NOMO-1 (cell line): ENCODE measurements around the gene ZNF232.
"Not testable (repeated sequence)": the region's sequence is repeated elsewhere in the genome, so short reads cannot be mapped to it uniquely, and the experiment has no call there.

ENCODE experiments used
- DNase-seq, 2 experiments: peaks; one replicate each; lab custom pipeline; 2025; ENCODE audit not compliant: unreplicated experiment in 2 of 2; lab: John Stamatoyannopoulos, UW

Gene ZNF232

GRCh38 chr17:5130261-5130660, 18.6 kb upstream of the ZNF232 start:
- DNase-seq, result not testable (repeated sequence)

- not testable (repeated sequence) for DNase-seq
Observed at GRCh38 chr17:5129770-5130169, 18.1 kb upstream of the ZNF232 start.

GRCh38 chr17:5128905-5129535, 17.3 kb upstream of the ZNF232 start:
- DNase-seq, result no peak

- DNase-seq, result not testable (repeated sequence)
Observed at GRCh38 chr17:5128387-5128786, 16.7 kb upstream of the ZNF232 start.

- DNase-seq, result no peak
Observed at GRCh38 chr17:5127910-5128309, 16.2 kb upstream of the ZNF232 start.

- DNase-seq, result no peak
Observed at GRCh38 chr17:5126719-5127488, 15.2 kb upstream of the ZNF232 start.

GRCh38 chr17:5124896-5125295, 13.2 kb upstream of the ZNF232 start:
- not testable (repeated sequence) for DNase-seq

GRCh38 chr17:5124125-5124760, 12.6 kb upstream of the ZNF232 start:
- DNase-seq, result not testable (repeated sequence)

GRCh38 chr17:5123343-5124124, 11.9 kb upstream of the ZNF232 start:
- no peak for DNase-seq

- DNase-seq, result no peak
Observed at GRCh38 chr17:5122586-5123342, 11.1 kb upstream of the ZNF232 start.

- not testable (repeated sequence) for DNase-seq
Observed at GRCh38 chr17:5122056-5122455, 10.4 kb upstream of the ZNF232 start.

- no peak for DNase-seq
Observed at GRCh38 chr17:5121186-5121841, 9.6 kb upstream of the ZNF232 start.

- not testable (repeated sequence) for DNase-seq
Observed at GRCh38 chr17:5120436-5121185, 8.9 kb upstream of the ZNF232 start.

GRCh38 chr17:5120036-5120435, 8.4 kb upstream of the ZNF232 start:
- DNase-seq, result no peak

- no peak for DNase-seq
Observed at GRCh38 chr17:5118219-5118618, 6.5 kb upstream of the ZNF232 start.

- DNase-seq, result no peak
Observed at GRCh38 chr17:5115673-5116651, 4.3 kb upstream of the ZNF232 start, which contains the start of gene USP6. Gene USP6, plus strand, starts transcription at chr17:5116032. Its CDS starts 14,336 bp downstream, at chr17:5130368.

GRCh38 chr17:5110816-5111215, 862 bp downstream of the ZNF232 start:
- DNase-seq, result peak; percentile 24 to 27

GRCh38 chr17:5100832-5101231, 10.8 kb downstream of the ZNF232 start:
- DNase-seq, result no peak
